IMR-90 (cell line): Measurements from ENCODE around the gene MICAL3. TPM values are rescaled to one million over a fixed set of nuclear protein-coding genes. Genes with fewer than 3 reads are reported as not detected.

ENCODE experiments used
- ATAC-seq: fragments of 200-7000 bp; cut with Tn5 transposase; 2 replicates; pipeline ENCODE4 v1.9.1; 2020; ENCODE audit warnings: low read depth, mild to moderate bottlenecking, moderate library complexity
- BruUV-seq: library from RNA; stranded (reverse); fragments of 400-500 nt; replicated peaks from 2 replicates; lab custom pipeline; 2021; lab: Mats Ljungman, UMichigan
- CTCF ChIA-PET: fragments of 300-600 bp; formaldehyde crosslinking; extraction: SDS; loops from one replicate; lab custom pipeline; 2021; ENCODE audit warnings: antibody characterized with exemption; lab: Yijun Ruan, JAX
- POLR2A ChIA-PET: fragments of 300-600 bp; sonication (Branson Sonifier 250); formaldehyde crosslinking; loops from one replicate; lab custom pipeline; 2022; ENCODE audit warnings: antibody characterized with exemption; ENCODE audit not compliant: unreplicated experiment; lab: Charles Lee
- DNase-seq: peaks from one replicate; pipeline ENCODE4 v3.0.0; 2013
- H2AFZ ChIP-seq: replicated peaks from 2 replicates; pipeline ENCODE3; 2013; ENCODE audit warnings: low read length, mild to moderate bottlenecking; ENCODE audit not compliant: poor library complexity
- H2AK5ac ChIP-seq: 2 replicates; pipeline ENCODE4 v1.6.1; 2013; ENCODE audit warnings: low read depth, low read length, inconsistent platforms
- H2AK9ac ChIP-seq: replicated peaks from 2 replicates; pipeline ENCODE3; 2013; ENCODE audit warnings: mild to moderate bottlenecking, low read depth, low read length, moderate library complexity; ENCODE audit not compliant: poor library complexity
- H2BK120ac ChIP-seq: 2 replicates; pipeline ENCODE4 v1.6.1; 2013; ENCODE audit warnings: low read depth, low read length, inconsistent platforms
- H2BK15ac ChIP-seq: 3 replicates; pipeline ENCODE4 v1.6.1; 2013; ENCODE audit warnings: low read depth, low read length, inconsistent platforms
- H2BK20ac ChIP-seq: 2 replicates; pipeline ENCODE4 v1.6.1; 2013; ENCODE audit warnings: low read depth, mild to moderate bottlenecking, inconsistent platforms, low read length, moderate library complexity
- H2BK5ac ChIP-seq: 2 replicates; pipeline ENCODE4 v1.6.1; 2013; ENCODE audit warnings: mild to moderate bottlenecking, low read depth, low read length, inconsistent platforms; ENCODE audit not compliant: poor library complexity, severe bottlenecking
- H3K14ac ChIP-seq: replicated peaks from 2 replicates; pipeline ENCODE4 v1.6.1; 2013; ENCODE audit warnings: low read depth, low read length, inconsistent platforms
- H3K18ac ChIP-seq: 2 replicates; pipeline ENCODE4 v1.6.1; 2013; ENCODE audit warnings: low read depth, low read length, control low read depth
- H3K23ac ChIP-seq: 2 replicates; pipeline ENCODE4 v1.6.1; 2013; ENCODE audit warnings: low read depth, low read length, inconsistent platforms
- H3K27ac ChIP-seq: 2 replicates; pipeline ENCODE4 v1.5.1; 2013; ENCODE audit warnings: mild to moderate bottlenecking, control low read depth, low read length; ENCODE audit not compliant: insufficient read depth
- H3K27me3 ChIP-seq: 2 replicates; pipeline ENCODE4 v1.6.1; 2013; ENCODE audit warnings: low read length; ENCODE audit not compliant: control insufficient read depth, insufficient read depth
- H3K36me3 ChIP-seq: 2 replicates; pipeline ENCODE4 v1.6.1; 2013; ENCODE audit warnings: low read length, mixed read lengths; ENCODE audit not compliant: control insufficient read depth, insufficient read depth
- H3K4ac ChIP-seq: 2 replicates; pipeline ENCODE4 v1.6.1; 2013; ENCODE audit warnings: low read depth, low read length, inconsistent platforms
- H3K4me1 ChIP-seq: 2 replicates; pipeline ENCODE4 v1.6.1; 2013; ENCODE audit warnings: low read length, mixed read lengths; ENCODE audit not compliant: control insufficient read depth, insufficient read depth
- H3K4me2 ChIP-seq: 2 replicates; pipeline ENCODE4 v1.6.1; 2013; ENCODE audit warnings: low read depth, mild to moderate bottlenecking, control low read depth, low read length, moderate library complexity
- H3K4me3 ChIP-seq: 2 replicates; pipeline ENCODE4 v1.5.1; 2013; ENCODE audit warnings: low read depth, mild to moderate bottlenecking, control low read depth, low read length, moderate library complexity; ENCODE audit not compliant: insufficient read depth
- H3K56ac ChIP-seq: 2 replicates; pipeline ENCODE4 v1.6.1; 2013; ENCODE audit warnings: low read length, inconsistent platforms; ENCODE audit not compliant: insufficient read depth; ENCODE audit errors: extremely low read depth
- H3K79me1 ChIP-seq, 2 experiments: 2 replicates each; pipeline ENCODE4 v1.6.1; 2013; ENCODE audit warnings: low read length in 2 of 2, inconsistent platforms in 1 of 2, low read depth in 1 of 2
- H3K9ac ChIP-seq: 2 replicates; pipeline ENCODE4 v1.6.1; 2013; ENCODE audit warnings: low read depth, low read length, control low read depth
- H3K9me1 ChIP-seq: 2 replicates; pipeline ENCODE4 v1.6.1; 2013; ENCODE audit warnings: low read length, inconsistent platforms; ENCODE audit not compliant: insufficient read depth
- H3K9me3 ChIP-seq: 2 replicates; pipeline ENCODE4 v1.6.1; 2013; ENCODE audit warnings: low read length; ENCODE audit not compliant: control insufficient read depth, insufficient read depth
- H4K20me1 ChIP-seq: 2 replicates; pipeline ENCODE4 v1.6.1; 2013; ENCODE audit warnings: low read length, inconsistent platforms; ENCODE audit not compliant: insufficient read depth
- H4K5ac ChIP-seq: 2 replicates; pipeline ENCODE4 v1.6.1; 2013; ENCODE audit warnings: mild to moderate bottlenecking, low read depth, low read length, control low read depth
- H4K8ac ChIP-seq, 2 experiments: 2 replicates each; pipeline ENCODE4 v1.6.1; 2013; ENCODE audit warnings: low read depth in 2 of 2, low read length in 2 of 2, control low read depth in 1 of 2, inconsistent platforms in 1 of 2
- H4K91ac ChIP-seq: 2 replicates; pipeline ENCODE4 v1.6.1; 2013; ENCODE audit warnings: low read depth, low read length, inconsistent platforms; ENCODE audit not compliant: insufficient read depth
- BHLHE40 ChIP-seq: fragments of 150-350 bp; IDR thresholded peaks from 2 replicates; pipeline ENCODE4 v1.6.1; 2016; ENCODE audit warnings: mild to moderate bottlenecking, low read depth, low read length
- CEBPB ChIP-seq: IDR thresholded peaks from 2 replicates; pipeline ENCODE4 v1.6.1; 2012; ENCODE audit warnings: low read depth, low read length, improper control_type of control experiment
- CHD1 ChIP-seq: IDR thresholded peaks from 2 replicates; pipeline ENCODE4 v1.6.1; 2012; ENCODE audit warnings: low read depth, low read length, improper control_type of control experiment
- CTCF ChIP-seq: conservative IDR thresholded peaks from 2 replicates; pipeline ENCODE4 v1.5.1; 2012; ENCODE audit warnings: mild to moderate bottlenecking, low read depth, low read length, improper control_type of control experiment
- ELK1 ChIP-seq: fragments of 150-350 bp; IDR thresholded peaks from 2 replicates; pipeline ENCODE4 v1.6.1; 2016; ENCODE audit warnings: low read depth, mild to moderate bottlenecking, low read length, moderate library complexity, borderline replicate concordance
- FOS ChIP-seq: fragments of 150-350 bp; IDR thresholded peaks from 2 replicates; pipeline ENCODE4 v1.6.1; 2016; ENCODE audit warnings: low read depth, low read length
- MAFK ChIP-seq: IDR thresholded peaks from 2 replicates; pipeline ENCODE4 v1.6.1; 2012; ENCODE audit warnings: low read depth, low read length, improper control_type of control experiment
- MAZ ChIP-seq: IDR thresholded peaks from 2 replicates; pipeline ENCODE4 v1.6.1; 2012; ENCODE audit warnings: low read depth, mild to moderate bottlenecking, low read length, improper control_type of control experiment, moderate library complexity, borderline replicate concordance
- MXI1 ChIP-seq: IDR thresholded peaks from 2 replicates; pipeline ENCODE4 v1.6.1; 2012; ENCODE audit warnings: low read depth, mild to moderate bottlenecking, low read length, moderate library complexity, borderline replicate concordance
- NFE2L2 ChIP-seq: fragments of 150-350 bp; IDR thresholded peaks from 2 replicates; pipeline ENCODE4 v1.6.1; 2016; ENCODE audit warnings: low read depth, mild to moderate bottlenecking, low read length
- RAD21 ChIP-seq: IDR thresholded peaks from 2 replicates; pipeline ENCODE4 v1.6.1; 2012; ENCODE audit warnings: low read length, improper control_type of control experiment
- RCOR1 ChIP-seq: IDR thresholded peaks from 2 replicates; pipeline ENCODE4 v1.6.1; 2012; ENCODE audit warnings: mild to moderate bottlenecking, low read length, improper control_type of control experiment; ENCODE audit not compliant: insufficient replicate concordance
- RFX5 ChIP-seq: IDR thresholded peaks from 2 replicates; pipeline ENCODE4 v1.8.0; 2012; ENCODE audit warnings: low read depth, mild to moderate bottlenecking, low read length, moderate library complexity
- SMC3 ChIP-seq: fragments of 150-350 bp; IDR thresholded peaks from 2 replicates; pipeline ENCODE4 v1.6.1; 2016; ENCODE audit warnings: low read depth, mild to moderate bottlenecking, antibody characterized with exemption, low read length, moderate library complexity
- USF2 ChIP-seq: fragments of 150-350 bp; IDR thresholded peaks from 2 replicates; pipeline ENCODE4 v1.6.1; 2017; ENCODE audit warnings: mild to moderate bottlenecking, antibody characterized with exemption, low read length, low read depth
- WGBS, 2 experiments: methylation state at CpG; one replicate each; pipeline versions ENCODE4 v1.1.5 to v1.1.7; 2013; ENCODE audit warnings: missing lambda C conversion rate in 2 of 2; ENCODE audit not compliant: insufficient read length in 1 of 2; ENCODE audit errors: extremely low coverage in 2 of 2; 5-methylcytosine and 5-hydroxymethylcytosine counted together
- dilution Hi-C: fragments of 300-500 bp; cut with HindIII; formaldehyde crosslinking; loops from one replicate; pipeline ENCODE4 v1.14.3; 2018; ENCODE audit warnings: low sequenced_read_pairs; ENCODE audit not compliant: unreplicated experiment
- in situ Hi-C: fragments of 300-500 bp; cut with MboI; formaldehyde crosslinking; loops from 3 replicates; pipeline ENCODE4 v1.14.3; 2019; ENCODE audit warnings: low sequenced_read_pairs, inconsistent platforms, mixed read lengths
- intact Hi-C: fragments of 100-400 bp; cut with micrococcal nuclease; formaldehyde crosslinking; loops from 2 replicates; pipeline ENCODE4 v1.10.0; 2022
- polyA plus RNA-seq, 3 experiments: library from polyadenylated mRNA; depleted of rRNA; stranded (reverse); fragments of >200 nt; gene quantifications; 2 replicates each; pipeline ENCODE4 v1.2.3, GENCODE V29; 2012; ENCODE audit warnings: low replicate concordance in 1 of 3
- total RNA-seq: library from RNA; depleted of rRNA; stranded (reverse); fragments of >200 nt; gene quantifications from 2 replicates; pipeline ENCODE4 v1.2.3, GENCODE V29; 2012

Gene MICAL3
- total and polyA plus RNA-seq, 2 of the 4 experiments (the other 2 are of a cell fraction) = 17.6 to 26.8 TPM

- no peak overlapping the region for H2BK20ac ChIP-seq
- intact Hi-C loops = no loop called here
- H2AK9ac ChIP-seq = no peak overlapping the region
- no peak overlapping the region for H4K5ac ChIP-seq
- no peak overlapping the region for H4K8ac ChIP-seq
- peaks cover 3% of the 10 kb centered on the region for H3K4me1 ChIP-seq
- H3K23ac ChIP-seq = no peak overlapping the region
- peaks cover 5% of the 10 kb centered on the region for H3K9me1 ChIP-seq
- TF ChIP-seq CEBPB (no peak), MXI1 (no peak), BHLHE40 (no peak), RCOR1 (no peak), ELK1 (no peak), RFX5 (no peak), MAZ (no peak), MAFK (no peak), FOS (no peak), CTCF (no peak), NFE2L2 (no peak), SMC3 (no peak), CHD1 (no peak), RAD21 (no peak), USF2 (no peak)
- no peak overlapping the region for H4K91ac ChIP-seq
- H3K27me3 ChIP-seq = no peaks in the 10 kb centered on the region
- H3K4me3 ChIP-seq = no peak overlapping the region
- no peak overlapping the region for H3K27ac ChIP-seq
- no peak overlapping the region for H2BK120ac ChIP-seq
- H4K20me1 ChIP-seq = no peaks in the 10 kb centered on the region
- H3K18ac ChIP-seq = no peak overlapping the region
- no peak overlapping the region for H3K4me2 ChIP-seq
- 100% methylated on average over 1 of the region's 5 CpGs; no CpG with 5 or more reads in 1 of the 2 experiments for WGBS, 2 experiments
- no TSS peak for BruUV-seq
- H3K36me3 ChIP-seq = no peaks in the 10 kb centered on the region
- no peak overlapping the region for H3K14ac ChIP-seq
- no peak overlapping the region for H2AK5ac ChIP-seq
- in situ Hi-C loops = no loop called here
- no peaks in the 10 kb centered on the region for H3K79me1 ChIP-seq
- ChIA-PET CTCF (no interaction called here), POLR2A (no interaction called here)
- no peak overlapping the region for H3K9ac ChIP-seq
- H3K9me3 ChIP-seq = no peaks in the 10 kb centered on the region
- no peak overlapping the region for H3K4ac ChIP-seq
- H2BK15ac ChIP-seq = no peak overlapping the region
- ATAC-seq = no peak
- no peak overlapping the region for H2AFZ ChIP-seq
- H3K56ac ChIP-seq = no peak overlapping the region
- H2BK5ac ChIP-seq = no peak overlapping the region
- dilution Hi-C loops = no loop called here
- DNase-seq = no peak
Measured at GRCh38 chr22:18013947-18014346, 10.4 kb downstream of the MICAL3 start.
